C4-2B (cell line): ENCODE data around the gene OSBPL2.

Source experiments
- H3K27ac ChIP-seq: fragments of 450-650 bp; 2 replicates; pipeline ENCODE4 v1.5.1; 2017
- CTCF ChIP-seq: fragments of 450-650 bp; conservative IDR thresholded peaks from 2 replicates; pipeline ENCODE4 v1.5.1; 2017; ENCODE audit warnings: mild to moderate bottlenecking
- ZFX ChIP-seq: fragments of 450-650 bp; IDR thresholded peaks from 2 replicates; pipeline ENCODE4 v1.6.1; 2017

Gene OSBPL2

GRCh38 chr20:62266340-62266739, 28.0 kb downstream of the OSBPL2 start:
- H3K27ac ChIP-seq: no peak overlapping the region
- TF ChIP-seq ZFX (no peak), CTCF (no peak)

GRCh38 chr20:62266851-62267250, 28.5 kb downstream of the OSBPL2 start:
- no peak for TF ChIP-seq CTCF
- TF ChIP-seq ZFX: no peak
- no peak overlapping the region for H3K27ac ChIP-seq

DNA sequence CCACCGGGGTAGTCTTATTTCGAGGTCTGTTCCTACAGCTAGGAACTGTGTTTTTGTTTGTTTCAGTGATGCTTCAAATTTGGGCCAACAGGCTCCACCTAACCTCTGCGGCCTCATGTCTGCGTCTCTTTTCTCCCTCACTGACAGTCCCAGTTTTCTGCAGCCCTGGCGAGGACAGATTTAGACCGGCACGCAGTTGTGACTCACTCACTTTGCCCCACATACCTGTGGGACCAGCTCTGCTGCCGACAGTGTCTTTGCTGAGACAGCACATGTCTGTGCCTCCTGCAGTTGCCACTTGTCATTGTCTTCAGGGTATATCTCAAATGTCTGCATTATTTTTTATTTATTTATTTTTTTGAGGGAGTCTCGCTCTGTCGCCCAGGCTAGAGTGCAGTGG, 29.2 kb downstream of the OSBPL2 start:
- TF ChIP-seq CTCF: no peak
- no peak for TF ChIP-seq ZFX
- no peak overlapping the region for H3K27ac ChIP-seq

- no peak overlapping the region for H3K27ac ChIP-seq
- TF ChIP-seq ZFX (no peak), CTCF (no peak)
Measured at GRCh38 chr20:62268228-62268900, 30.0 kb downstream of the OSBPL2 start.

DNA sequence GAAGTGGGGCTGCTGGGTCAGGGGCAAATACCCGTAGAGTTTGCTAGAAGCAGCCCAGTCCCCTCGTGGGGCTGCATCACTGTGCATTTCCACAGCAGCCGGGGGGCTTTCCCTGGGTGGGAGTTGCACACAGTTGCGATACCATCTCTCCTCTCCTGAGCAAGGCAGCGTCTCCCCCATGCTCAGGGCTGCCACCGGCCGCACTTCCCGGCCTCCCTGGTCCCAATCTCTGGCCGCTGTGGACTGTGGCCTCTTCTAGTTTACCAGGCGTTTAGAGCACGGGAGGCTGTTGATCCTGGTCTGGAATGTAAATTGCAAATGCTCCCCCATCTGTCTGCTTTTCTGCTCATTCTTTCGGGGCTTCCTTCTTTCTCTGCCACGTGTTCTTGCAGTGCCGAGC, 31.1 kb downstream of the OSBPL2 start:
- H3K27ac ChIP-seq: no peak overlapping the region
- no peak for TF ChIP-seq CTCF
- TF ChIP-seq ZFX: no peak

GRCh38 chr20:62269871-62270270, 31.6 kb downstream of the OSBPL2 start:
- no peak overlapping the region for H3K27ac ChIP-seq
- TF ChIP-seq ZFX (no peak), CTCF (no peak)

DNA sequence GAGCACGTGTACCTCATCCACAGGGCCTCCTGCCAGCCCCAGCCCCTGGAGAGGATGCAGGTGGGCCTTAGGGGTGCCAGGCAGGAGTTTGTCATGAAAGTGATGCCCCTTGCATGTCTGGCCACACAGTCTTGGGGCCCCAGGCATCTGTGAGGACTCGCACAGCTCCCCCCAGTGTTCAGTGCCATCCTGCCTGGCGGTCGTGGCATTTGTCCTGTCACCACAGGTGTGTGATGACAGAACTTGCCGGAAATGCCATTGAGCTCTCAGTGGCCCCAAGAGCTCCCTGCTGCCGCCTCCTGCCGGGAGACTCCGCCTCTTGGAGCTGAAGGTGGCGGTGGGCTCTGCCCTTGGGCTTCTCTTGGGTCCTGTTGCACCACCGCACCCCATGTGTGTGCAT, 33.9 kb downstream of the OSBPL2 start:
- H3K27ac ChIP-seq: no peak overlapping the region
- no peak for TF ChIP-seq ZFX
- TF ChIP-seq CTCF: no peak
